ENCODE results near the gene SFPQ.
"Not testable (repeated sequence)": the region's sequence is repeated elsewhere in the genome, so short reads cannot be mapped to it uniquely, and the experiment has no call there.

The SFPQ gene

DNA sequence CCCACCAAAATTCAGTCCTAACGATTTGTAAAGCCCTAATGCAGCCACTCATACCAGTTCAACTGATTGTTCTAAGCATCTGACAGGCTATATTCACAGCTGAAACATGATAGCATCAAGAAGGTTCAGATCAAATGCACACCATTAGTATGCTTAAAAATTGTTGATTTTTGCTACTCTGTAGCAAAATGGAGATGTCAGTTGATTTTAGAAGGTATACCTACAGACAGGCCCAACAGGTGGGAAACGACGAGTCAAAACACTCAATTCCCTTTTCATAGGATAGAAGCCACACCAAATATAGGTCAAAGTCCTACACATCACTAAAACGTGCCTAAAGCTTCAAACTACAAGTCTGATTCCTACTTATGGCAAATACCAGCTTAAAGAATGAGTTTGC, 6.7 kb downstream of the SFPQ start:
- no peak for DNase-seq

DNA sequence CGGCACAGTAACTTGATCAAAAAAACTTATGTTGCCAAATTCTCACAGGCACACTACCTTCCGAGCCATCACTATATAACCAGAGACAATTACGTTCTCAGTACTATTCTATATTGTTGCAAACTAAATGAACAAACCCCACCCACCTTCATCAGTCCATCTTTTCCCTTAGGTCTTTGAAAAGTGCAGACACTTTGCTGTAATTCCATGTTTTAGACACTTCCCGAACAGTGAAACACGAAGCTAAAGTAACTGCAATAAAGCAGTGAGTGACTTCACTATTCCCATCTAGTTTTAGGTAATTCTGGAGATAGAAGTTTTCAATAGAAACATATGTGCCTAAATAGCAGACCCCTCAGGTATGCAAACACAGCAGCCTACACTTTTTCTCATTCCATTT, 7.7 kb downstream of the SFPQ start:
- no peak for DNase-seq

DNA sequence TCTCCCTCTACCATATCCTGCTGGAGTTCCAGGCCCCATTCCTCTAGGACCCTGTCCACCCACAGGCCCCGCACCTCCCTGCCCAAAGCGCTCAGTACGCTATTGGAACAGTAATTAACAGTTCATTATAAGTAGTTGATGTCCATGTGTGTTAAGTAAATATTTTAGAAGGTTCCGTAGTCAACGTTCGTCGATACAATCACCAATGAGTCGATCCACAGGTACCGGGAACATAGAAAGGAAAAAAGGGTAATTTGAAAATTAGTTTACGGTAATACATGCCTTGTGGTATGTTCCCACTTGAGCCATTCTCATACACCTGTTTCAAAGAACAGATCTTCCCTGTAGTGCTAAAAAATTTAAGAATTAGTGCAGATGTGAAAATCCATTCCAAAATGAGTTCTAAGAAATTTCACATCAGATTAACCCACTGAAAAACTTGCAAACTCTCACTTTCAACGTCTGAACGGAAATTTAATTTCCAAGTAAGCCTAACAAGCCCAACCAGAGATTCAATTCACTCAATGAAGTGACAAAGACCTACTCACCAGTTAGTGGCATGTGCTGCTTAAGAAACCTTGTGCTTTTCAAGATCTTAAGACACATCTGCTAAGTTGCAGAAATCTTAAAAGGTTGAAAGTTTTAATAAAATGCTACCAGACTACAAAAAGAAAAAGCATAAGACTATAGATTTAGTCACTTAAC, 8.3 kb downstream of the SFPQ start:
- no peak for DNase-seq

DNA sequence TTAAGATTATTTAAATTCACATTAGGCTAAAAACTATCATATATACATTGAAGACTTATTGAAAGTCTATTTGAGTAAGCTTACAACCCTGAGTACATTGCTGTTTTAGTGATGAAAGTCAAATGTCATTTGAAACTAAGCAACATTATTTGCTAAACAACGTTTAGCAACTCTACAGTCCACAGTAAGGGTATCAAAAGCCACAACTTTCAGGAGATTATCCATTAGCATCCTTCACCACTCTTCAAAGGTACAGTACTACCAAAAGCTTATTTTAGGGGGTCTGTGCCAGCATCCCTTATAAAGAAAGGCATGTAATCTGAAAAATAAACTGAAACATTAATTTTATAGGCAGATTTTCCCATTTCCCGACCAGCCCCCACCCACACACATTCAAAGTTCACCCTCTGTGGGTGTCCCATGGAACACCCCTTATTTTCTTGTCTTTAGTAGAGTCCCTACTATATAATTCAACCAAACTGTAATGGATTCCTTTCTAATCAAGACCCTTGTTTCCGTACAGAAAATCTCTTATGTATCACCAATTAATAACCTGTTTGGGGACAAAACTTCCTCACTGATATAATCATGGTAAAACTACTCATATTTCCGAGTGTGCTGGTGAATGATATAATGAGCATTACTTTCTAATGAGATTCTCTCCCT, 11.0 kb downstream of the SFPQ start:
- DNase-seq, result no peak

GRCh38 chr1:35180776-35181374, 12.1 kb downstream of the SFPQ start:
- no peak for DNase-seq

- DNase-seq, result no peak
Observed at GRCh38 chr1:35179908-35180307, 13.0 kb downstream of the SFPQ start.

DNA sequence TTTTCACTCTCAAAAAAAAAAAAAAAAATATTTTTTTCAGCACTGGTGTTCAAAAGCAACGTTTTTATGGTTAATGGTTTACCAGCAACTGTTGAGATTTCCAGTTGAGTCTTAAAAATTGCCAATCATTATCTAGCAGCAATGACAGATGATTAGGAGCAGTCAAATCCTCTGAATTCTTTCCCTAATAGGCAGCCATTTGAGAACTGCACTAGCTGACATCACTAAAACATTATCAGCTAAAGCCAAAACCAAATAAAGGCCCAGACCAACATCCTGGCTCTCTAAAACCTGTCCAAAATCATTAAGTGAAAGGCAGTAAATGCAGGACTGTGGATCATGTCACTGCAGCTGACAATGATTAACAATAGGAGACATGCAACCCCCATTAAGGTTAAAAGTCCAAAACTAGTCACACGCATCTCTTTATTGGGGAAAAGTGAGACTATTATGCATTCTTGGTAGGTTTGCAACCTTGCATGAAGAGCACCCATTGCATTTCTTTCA, 14.0 kb downstream of the SFPQ start:
- DNase-seq, result no peak

- no peak for DNase-seq
Observed at GRCh38 chr1:35178295-35178695, 14.7 kb downstream of the SFPQ start.

- DNase-seq, result no peak
Observed at GRCh38 chr1:35177237-35177786, 15.6 kb downstream of the SFPQ start.

GRCh38 chr1:35175602-35176001, 17.3 kb downstream of the SFPQ start:
- no peak for DNase-seq

GRCh38 chr1:35175098-35175576, 17.8 kb downstream of the SFPQ start:
- no peak for DNase-seq

DNA sequence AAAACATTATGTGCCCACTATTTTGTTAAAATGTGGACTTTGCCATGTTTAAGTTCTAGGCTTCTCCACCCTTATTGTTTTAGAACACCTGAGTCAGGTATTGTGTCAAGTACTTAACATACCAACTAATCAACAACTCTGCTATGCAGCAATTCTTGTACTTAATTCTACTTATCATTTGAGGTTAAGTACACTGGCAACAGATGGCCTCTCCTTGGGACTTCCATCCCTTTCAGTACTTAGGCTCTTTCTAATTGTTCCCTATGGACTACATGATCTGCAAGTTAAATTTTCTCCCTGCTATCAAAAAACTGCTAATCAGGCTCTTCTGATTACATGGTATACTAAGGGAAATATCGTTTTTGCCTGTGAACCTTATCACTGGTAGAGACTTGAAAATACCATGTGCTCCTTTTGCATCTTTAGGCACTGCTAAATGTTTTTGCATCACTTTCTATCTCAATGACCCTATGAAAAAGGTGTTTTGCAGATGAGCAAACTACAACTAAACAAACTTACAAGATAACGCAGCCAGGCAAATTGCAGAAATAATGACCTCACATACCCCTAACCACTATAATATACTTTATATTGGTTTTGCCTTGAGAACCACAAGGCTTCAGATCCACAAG, 18.9 kb downstream of the SFPQ start:
- no peak for DNase-seq

DNA sequence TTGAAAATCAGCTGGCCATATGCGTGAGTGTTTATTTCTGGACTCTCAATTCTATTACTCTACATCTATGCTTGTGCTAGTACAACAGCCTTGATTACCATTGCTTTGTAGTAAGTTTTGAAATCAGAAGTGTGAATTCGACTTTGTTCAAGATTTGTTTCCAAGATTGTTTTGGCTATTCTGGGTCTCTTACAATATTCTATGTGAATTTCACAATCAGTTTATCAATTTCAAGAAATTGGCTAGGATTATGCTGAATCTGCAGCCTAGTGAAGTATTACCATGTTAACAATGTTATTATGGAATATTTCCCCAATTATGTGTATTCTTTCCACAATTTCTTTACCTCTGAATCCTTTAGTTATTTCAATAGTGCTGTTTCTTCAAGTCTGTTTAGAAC, 19.5 kb downstream of the SFPQ start:
- DNase-seq, result no peak

DNA sequence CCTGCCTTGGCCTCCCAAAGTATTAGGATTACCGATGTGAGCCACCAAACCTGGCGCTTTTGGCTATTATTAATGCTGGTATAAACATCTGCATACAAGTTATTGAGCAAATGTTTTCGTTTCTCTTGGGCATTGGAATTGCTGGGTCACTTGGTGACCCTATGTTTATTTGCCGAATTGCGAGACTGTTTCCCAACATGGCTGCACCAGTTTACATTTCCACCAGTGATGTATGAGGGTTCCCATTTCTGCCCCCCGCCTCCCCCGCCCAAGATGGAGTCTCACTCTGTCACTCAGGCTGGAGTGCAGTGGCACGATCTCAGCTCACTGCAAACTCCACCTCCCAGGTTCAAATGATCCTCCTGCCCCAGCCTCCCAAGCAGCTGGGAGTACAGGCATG, 20.9 kb downstream of the SFPQ start:
- DNase-seq, result no peak

DNA sequence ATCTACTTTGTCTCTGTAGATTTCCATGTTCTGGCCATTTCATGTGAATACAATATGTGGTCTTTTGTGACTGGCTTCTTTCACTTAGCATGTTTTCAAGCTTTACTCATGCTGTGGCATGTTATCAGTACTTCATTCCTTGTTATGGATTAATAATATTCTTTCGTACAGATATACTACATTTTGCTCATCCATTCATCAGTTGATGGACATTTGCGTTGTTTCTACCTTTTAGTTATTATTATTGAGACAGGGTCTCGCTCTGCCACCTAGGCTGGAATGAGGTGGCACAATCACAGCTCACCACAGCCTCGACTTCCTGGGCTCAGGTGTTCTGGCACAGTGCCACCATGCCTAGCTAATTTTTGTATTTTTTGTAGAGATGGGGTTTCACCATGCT, 21.4 kb downstream of the SFPQ start:
- no peak for DNase-seq

- DNase-seq, result no peak
Observed at GRCh38 chr1:35164893-35165292, 28.1 kb downstream of the SFPQ start.

GRCh38 chr1:35151220-35151619, 41.7 kb downstream of the SFPQ start:
- no peak for DNase-seq

GRCh38 chr1:35145892-35146549, 46.9 kb downstream of the SFPQ start:
- DNase-seq, result not testable (repeated sequence)

GRCh38 chr1:35143737-35144508, 49.0 kb downstream of the SFPQ start:
- DNase-seq, result no peak

- not testable (repeated sequence) for DNase-seq
Observed at GRCh38 chr1:35142728-35143127, 50.2 kb downstream of the SFPQ start.

- DNase-seq, result not testable (repeated sequence)
Observed at GRCh38 chr1:35142294-35142693, 50.7 kb downstream of the SFPQ start.

DNA sequence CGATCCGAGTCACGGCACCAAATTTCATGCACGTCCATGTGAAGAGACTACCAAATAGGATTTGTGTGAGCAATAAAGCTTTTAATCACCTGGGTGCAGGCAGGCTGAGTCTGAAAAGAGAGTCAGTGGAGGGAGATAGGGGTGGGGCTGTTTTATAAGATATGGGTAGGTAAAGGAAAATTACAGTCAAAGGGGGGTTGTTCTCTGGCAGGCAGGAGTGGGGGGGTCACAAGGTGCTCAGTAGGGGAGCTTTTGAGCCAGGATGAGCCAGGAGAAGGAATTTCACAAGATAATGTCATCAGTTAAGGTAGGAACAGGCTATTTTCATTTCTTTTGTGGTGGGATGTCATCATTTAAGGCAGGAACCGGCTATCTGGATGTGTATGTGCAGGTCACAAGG, 55.4 kb downstream of the SFPQ start:
- not testable (repeated sequence) for DNase-seq
